NCI-H2196 treated with DMSO at 0.1 percent for 48 hours (cell line): ENCODE results near the gene WWC1.
"Not testable (repeated sequence)": the region's sequence is repeated elsewhere in the genome, so short reads cannot be mapped to it uniquely, and the experiment has no call there.

ENCODE experiments used
- DNase-seq: peaks from one replicate; lab custom pipeline; 2025; ENCODE audit not compliant: unreplicated experiment; lab: John Stamatoyannopoulos, UW

Gene WWC1

GRCh38 chr5:168329302-168329701 lies 37.9 kb downstream of the WWC1 start:
- DNase-seq, result no peak

- no peak for DNase-seq
Observed at GRCh38 chr5:168332042-168332441, 40.6 kb downstream of the WWC1 start.

GRCh38 chr5:168334280-168334679 lies 42.8 kb downstream of the WWC1 start:
- DNase-seq, result no peak

- DNase-seq, result no peak
Observed at GRCh38 chr5:168334695-168335094, 43.2 kb downstream of the WWC1 start.

- DNase-seq, result no peak
Observed at GRCh38 chr5:168337361-168337760, 45.9 kb downstream of the WWC1 start.

GRCh38 chr5:168339109-168339771 lies 47.8 kb downstream of the WWC1 start:
- no peak for DNase-seq

- DNase-seq, result not testable (repeated sequence)
Observed at GRCh38 chr5:168339772-168340140, 48.3 kb downstream of the WWC1 start.

- no peak for DNase-seq
Observed at GRCh38 chr5:168340487-168340886, 49.0 kb downstream of the WWC1 start.

GRCh38 chr5:168341178-168341577 lies 49.7 kb downstream of the WWC1 start:
- DNase-seq, result no peak

GRCh38 chr5:168342151-168342825 lies 50.8 kb downstream of the WWC1 start:
- no peak for DNase-seq

- no peak for DNase-seq
Observed at GRCh38 chr5:168342985-168343384, 51.5 kb downstream of the WWC1 start.

GRCh38 chr5:168346417-168346816 lies 55.0 kb downstream of the WWC1 start:
- no peak for DNase-seq

- no peak for DNase-seq
Observed at GRCh38 chr5:168347368-168348083, 56.1 kb downstream of the WWC1 start.

GRCh38 chr5:168348084-168348414 lies 56.6 kb downstream of the WWC1 start:
- DNase-seq, result no peak

- no peak for DNase-seq
Observed at GRCh38 chr5:168350315-168350714, 58.9 kb downstream of the WWC1 start.

GRCh38 chr5:168353216-168353957 lies 61.9 kb downstream of the WWC1 start:
- no peak for DNase-seq

GRCh38 chr5:168354397-168354796 lies 63.0 kb downstream of the WWC1 start:
- DNase-seq, result no peak

GRCh38 chr5:168356171-168356570 lies 64.7 kb downstream of the WWC1 start:
- no peak for DNase-seq

GRCh38 chr5:168356592-168356991 lies 65.1 kb downstream of the WWC1 start:
- no peak for DNase-seq

- no peak for DNase-seq
Observed at GRCh38 chr5:168357876-168358275, 66.4 kb downstream of the WWC1 start.

- no peak for DNase-seq
Observed at GRCh38 chr5:168359820-168360460, 68.5 kb downstream of the WWC1 start.
